OCI-LY3 (cell line): ENCODE measurements around the gene ARAP1.

Experiments
- H2AFZ ChIP-seq: fragments of 200-600, 300-600 bp; shearing (Covaris generic); 2 replicates; pipeline ENCODE4 v1.6.0; 2014; ENCODE audit warnings: antibody characterized with exemption, low read depth, low read length
- H3K27ac ChIP-seq: fragments of 200-600, 300-600 bp; sonication (generic); 2 replicates; pipeline ENCODE4 v1.5.1; 2014; ENCODE audit warnings: mild to moderate bottlenecking, low read length, moderate library complexity, mixed read lengths
- H3K27me3 ChIP-seq: fragments of 200-600, 300-600 bp; sonication (generic); 2 replicates; pipeline ENCODE4 v1.6.1; 2014; ENCODE audit warnings: low read depth, low read length, mixed read lengths
- H3K36me3 ChIP-seq: fragments of 200-600, 300-600 bp; sonication (generic); replicated peaks from 2 replicates; pipeline ENCODE3; 2014; ENCODE audit warnings: low read depth, low read length, mixed read lengths
- H3K4me1 ChIP-seq: fragments of 300-600, 200-600 bp; sonication (generic); 2 replicates; pipeline ENCODE4 v1.6.1; 2014; ENCODE audit warnings: low read length, mixed read lengths
- H3K4me2 ChIP-seq: fragments of 200-600, 300-600 bp; sonication (generic); 2 replicates; pipeline ENCODE4 v1.6.1; 2014; ENCODE audit warnings: low read length, mixed read lengths
- H3K4me3 ChIP-seq: fragments of 300-600, 200-600 bp; sonication (generic); 2 replicates; pipeline ENCODE4 v1.5.1; 2014; ENCODE audit warnings: antibody characterized with exemption, mild to moderate bottlenecking, low read length, moderate library complexity
- H3K79me2 ChIP-seq: fragments of 300-600, 200-600 bp; shearing (Covaris generic); 2 replicates; pipeline ENCODE4 v1.6.1; 2014; ENCODE audit warnings: mild to moderate bottlenecking, low read length, mixed read lengths
- H3K9ac ChIP-seq: fragments of 300-600, 200-600 bp; shearing (Covaris generic); 2 replicates; pipeline ENCODE4 v1.6.0; 2014; ENCODE audit warnings: mild to moderate bottlenecking, low read length, moderate library complexity
- H3K9me3 ChIP-seq: fragments of 200-600, 300-600 bp; shearing (Covaris generic); 2 replicates; pipeline ENCODE4 v1.6.1; 2014; ENCODE audit warnings: low read length, mixed read lengths; ENCODE audit not compliant: insufficient read depth
- H4K20me1 ChIP-seq: fragments of 200-600, 300-600 bp; sonication (generic); 2 replicates; pipeline ENCODE4 v1.6.1; 2016; ENCODE audit warnings: low read length, mixed read lengths; ENCODE audit not compliant: insufficient read depth
- EZH2phosphoT487 ChIP-seq: fragments of 200-600 bp; shearing (Covaris generic); IDR thresholded peaks from 2 replicates; pipeline ENCODE4 v1.6.1; 2018; ENCODE audit warnings: antibody characterized with exemption, mixed run types, low read depth
- TF ChIP-seq, protein P1 (sequence below): fragments of 200-600, 300-600 bp; sonication (generic); IDR thresholded peaks from 2 replicates; pipeline ENCODE4 v1.5.1; 2014; ENCODE audit warnings: antibody characterized with exemption, low read length, low read depth

The ARAP1 gene

DNA sequence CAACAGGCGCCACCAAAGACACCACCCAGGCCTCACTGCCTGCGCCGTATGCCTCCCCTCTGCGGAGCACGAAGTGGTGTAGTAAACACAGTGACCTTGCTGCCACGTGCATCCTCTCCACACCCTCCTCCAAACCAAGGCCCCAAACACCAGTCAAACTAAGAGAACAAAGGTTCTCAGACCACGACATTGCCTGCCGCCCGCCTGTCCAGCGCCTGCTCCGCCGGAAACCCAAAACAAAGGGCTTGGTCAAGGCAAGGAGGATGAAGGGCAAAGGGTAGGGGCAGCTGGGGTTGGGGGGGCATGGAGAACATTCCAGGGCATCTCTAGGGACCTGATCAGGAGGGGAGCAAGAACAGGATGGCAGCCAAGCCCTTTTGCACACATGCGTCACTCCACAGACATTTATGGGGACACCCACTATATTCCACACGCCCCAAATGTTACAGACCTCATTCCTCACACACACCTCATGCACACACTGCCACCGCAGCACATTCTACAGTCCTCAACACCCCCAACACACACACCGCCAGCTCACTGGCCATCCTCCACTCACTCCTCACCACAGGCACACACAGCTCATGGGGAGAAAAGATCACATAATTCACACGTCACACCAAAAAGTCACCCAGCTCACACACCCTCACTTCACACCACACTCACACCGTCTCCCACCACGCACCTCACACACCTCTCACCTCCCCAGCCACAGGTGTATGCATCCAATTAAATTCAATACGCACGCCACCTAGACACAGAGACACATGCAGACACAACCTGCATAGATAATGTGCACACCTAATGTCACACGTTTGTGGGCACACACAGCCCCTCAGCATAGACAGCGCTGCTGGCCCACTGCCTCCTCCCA, 112.5 kb downstream of the ARAP1 start:
- TF ChIP-seq, protein P1, sequence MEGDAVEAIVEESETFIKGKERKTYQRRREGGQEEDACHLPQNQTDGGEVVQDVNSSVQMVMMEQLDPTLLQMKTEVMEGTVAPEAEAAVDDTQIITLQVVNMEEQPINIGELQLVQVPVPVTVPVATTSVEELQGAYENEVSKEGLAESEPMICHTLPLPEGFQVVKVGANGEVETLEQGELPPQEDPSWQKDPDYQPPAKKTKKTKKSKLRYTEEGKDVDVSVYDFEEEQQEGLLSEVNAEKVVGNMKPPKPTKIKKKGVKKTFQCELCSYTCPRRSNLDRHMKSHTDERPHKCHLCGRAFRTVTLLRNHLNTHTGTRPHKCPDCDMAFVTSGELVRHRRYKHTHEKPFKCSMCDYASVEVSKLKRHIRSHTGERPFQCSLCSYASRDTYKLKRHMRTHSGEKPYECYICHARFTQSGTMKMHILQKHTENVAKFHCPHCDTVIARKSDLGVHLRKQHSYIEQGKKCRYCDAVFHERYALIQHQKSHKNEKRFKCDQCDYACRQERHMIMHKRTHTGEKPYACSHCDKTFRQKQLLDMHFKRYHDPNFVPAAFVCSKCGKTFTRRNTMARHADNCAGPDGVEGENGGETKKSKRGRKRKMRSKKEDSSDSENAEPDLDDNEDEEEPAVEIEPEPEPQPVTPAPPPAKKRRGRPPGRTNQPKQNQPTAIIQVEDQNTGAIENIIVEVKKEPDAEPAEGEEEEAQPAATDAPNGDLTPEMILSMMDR, result no peak
- TF ChIP-seq EZH2phosphoT487, result no peak

DNA sequence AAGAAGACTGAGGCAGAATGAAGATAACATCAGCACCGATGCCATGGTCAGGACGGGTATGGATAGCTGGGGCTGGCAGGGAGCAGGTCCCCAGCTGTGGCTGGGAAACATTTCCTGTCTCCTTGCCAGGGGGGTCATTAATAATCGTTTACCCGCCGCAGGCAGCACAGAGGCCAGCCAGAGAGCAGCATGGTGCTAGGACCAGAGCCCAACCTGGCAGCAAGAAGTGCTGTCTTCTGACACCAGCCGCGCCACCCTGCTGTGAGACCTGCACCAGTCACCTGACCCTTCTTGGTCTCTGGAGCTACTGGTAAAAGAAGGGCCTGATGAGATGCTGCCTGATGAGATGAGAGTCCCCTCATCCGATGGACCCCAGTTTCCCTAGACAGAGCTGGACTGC, 114.3 kb downstream of the ARAP1 start:
- no peaks in the 10 kb centered on the region for H3K9me3 ChIP-seq
- H3K27me3 ChIP-seq, result peaks cover 47% of the 10 kb centered on the region
- H3K36me3 ChIP-seq, result no peaks in the 10 kb centered on the region
- H3K79me2 ChIP-seq, result no peaks in the 10 kb centered on the region
- H4K20me1 ChIP-seq, result no peaks in the 10 kb centered on the region
- no peak overlapping the region for H3K4me3 ChIP-seq
- TF ChIP-seq, protein P1, result no peak
- no peak for TF ChIP-seq EZH2phosphoT487
- no peak overlapping the region for H2AFZ ChIP-seq
- H3K27ac ChIP-seq, result no peak overlapping the region
- peaks cover 5% of the 10 kb centered on the region for H3K4me1 ChIP-seq
- no peak overlapping the region for H3K9ac ChIP-seq
- H3K4me2 ChIP-seq, result no peak overlapping the region

More for the DNA sequence above, 112.5 kb downstream of the ARAP1 start:
- Histone ChIP-seq H2AFZ (no peak overlapping the region), H3K4me1 (peaks cover 8% of the 10 kb centered on the region), H3K4me3 (no peak overlapping the region), H3K4me2 (no peak overlapping the region), H4K20me1 (no peaks in the 10 kb centered on the region), H3K9ac (no peak overlapping the region), H3K79me2 (no peaks in the 10 kb centered on the region), H3K27me3 (peaks cover 41% of the 10 kb centered on the region), H3K9me3 (no peaks in the 10 kb centered on the region), H3K27ac (no peak overlapping the region), H3K36me3 (no peaks in the 10 kb centered on the region)

DNA sequence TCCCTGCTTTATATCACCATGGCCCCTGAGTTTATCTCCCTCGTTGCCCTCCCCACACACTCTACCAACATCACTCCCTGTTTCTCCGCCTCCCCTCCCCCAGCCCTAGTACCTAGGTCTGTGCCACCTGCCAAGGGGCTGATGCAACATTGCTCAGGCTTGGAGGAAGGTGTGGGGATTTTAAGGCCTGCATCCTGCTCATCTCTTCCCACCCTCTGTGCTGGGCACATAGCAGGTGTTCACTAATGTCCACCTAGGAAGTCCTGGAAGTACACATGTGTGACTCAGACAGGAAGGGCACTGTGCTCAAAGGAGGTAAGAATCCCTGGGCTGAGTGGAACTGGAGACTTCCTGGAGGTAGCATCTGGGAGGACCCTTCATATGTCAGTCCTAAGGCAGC, 115.0 kb downstream of the ARAP1 start:
- Histone ChIP-seq H2AFZ (no peak overlapping the region), H3K4me3 (no peak overlapping the region), H3K9ac (no peak overlapping the region), H4K20me1 (no peaks in the 10 kb centered on the region), H3K9me3 (no peaks in the 10 kb centered on the region), H3K4me1 (peaks cover 5% of the 10 kb centered on the region), H3K27ac (no peak overlapping the region), H3K79me2 (no peaks in the 10 kb centered on the region), H3K4me2 (no peak overlapping the region), H3K27me3 (peaks cover 47% of the 10 kb centered on the region), H3K36me3 (no peaks in the 10 kb centered on the region)
- no peak for TF ChIP-seq EZH2phosphoT487
- TF ChIP-seq, protein P1, result no peak

DNA sequence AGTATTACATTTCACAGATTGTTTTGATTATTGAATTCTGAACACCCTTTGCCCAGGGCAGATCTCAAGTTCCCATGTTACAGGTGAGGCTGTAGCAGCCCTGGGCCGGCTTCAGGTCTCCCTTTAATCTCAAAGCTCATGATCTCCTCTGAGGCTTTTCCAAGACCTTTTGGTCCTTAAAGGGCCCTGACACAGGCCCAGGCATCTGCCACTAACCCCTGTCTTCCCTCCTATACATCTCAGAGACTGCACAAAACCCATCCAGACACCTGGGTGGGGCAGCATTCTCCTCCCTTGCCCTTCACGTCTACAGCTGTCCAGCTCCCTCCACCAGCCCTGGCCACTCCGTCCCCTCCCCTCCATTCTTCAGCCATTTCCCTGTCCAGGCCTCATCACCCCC, 115.8 kb downstream of the ARAP1 start:
- no peaks in the 10 kb centered on the region for H3K79me2 ChIP-seq
- H3K9ac ChIP-seq, result no peak overlapping the region
- no peaks in the 10 kb centered on the region for H3K9me3 ChIP-seq
- no peak overlapping the region for H2AFZ ChIP-seq
- no peaks in the 10 kb centered on the region for H4K20me1 ChIP-seq
- peaks cover 5% of the 10 kb centered on the region for H3K4me1 ChIP-seq
- TF ChIP-seq, protein P1, result no peak
- TF ChIP-seq EZH2phosphoT487, result no peak
- H3K36me3 ChIP-seq, result no peaks in the 10 kb centered on the region
- no peak overlapping the region for H3K4me2 ChIP-seq
- H3K27ac ChIP-seq, result no peak overlapping the region
- no peak overlapping the region for H3K4me3 ChIP-seq
- H3K27me3 ChIP-seq, result peaks cover 41% of the 10 kb centered on the region
